HG03135 (cell line): ENCODE results near the gene HSF4.
A peak's percentile ranks its signal among the peaks of the same experiment; 100 is the strongest.

Experiments
- ATAC-seq: cut with Tn5 transposase; IDR thresholded peaks from one replicate; pipeline ENCODE4 v1.9.1; 2021; ENCODE audit warnings: mild to moderate bottlenecking, moderate library complexity; ENCODE audit not compliant: unreplicated experiment

HSF4 gene

GRCh38 chr16:67150047-67150832, 14.3 kb upstream of the HSF4 start:
- peak; percentile 34 for ATAC-seq

- ATAC-seq: peak; percentile 48
Observed at GRCh38 chr16:67150833-67151396, 13.6 kb upstream of the HSF4 start, which contains the start of gene B3GNT9. TSS of gene B3GNT9 (minus strand) at chr16:67150998. CDS start at chr16:67150485, 513 bp downstream.

- ATAC-seq: no peak
Observed at GRCh38 chr16:67151431-67152097, 13.0 kb upstream of the HSF4 start.

- no peak for ATAC-seq
Observed at GRCh38 chr16:67154578-67155294, 9.8 kb upstream of the HSF4 start.

- ATAC-seq: no peak
Observed at GRCh38 chr16:67155295-67156142, 9.0 kb upstream of the HSF4 start.

- ATAC-seq: no peak
Observed at GRCh38 chr16:67156143-67156844, 8.3 kb upstream of the HSF4 start.

- ATAC-seq: no peak
Observed at GRCh38 chr16:67157106-67157748, 7.3 kb upstream of the HSF4 start.

GRCh38 chr16:67157892-67158635, 6.5 kb upstream of the HSF4 start:
- no peak for ATAC-seq

GRCh38 chr16:67158637-67159600, 5.6 kb upstream of the HSF4 start:
- ATAC-seq: peak; percentile 31

- ATAC-seq: no peak
Observed at GRCh38 chr16:67161595-67162058, 2.9 kb upstream of the HSF4 start.

- ATAC-seq: no peak
Observed at GRCh38 chr16:67162506-67163163, 1.9 kb upstream of the HSF4 start.

GRCh38 chr16:67163164-67163998, 1.2 kb upstream of the HSF4 start:
- no peak for ATAC-seq

GRCh38 chr16:67163999-67164558, 466 bp upstream of the HSF4 start:
- no peak for ATAC-seq

- ATAC-seq: no peak
Observed at GRCh38 chr16:67165121-67166078, 855 bp downstream of the HSF4 start.
